22Rv1 (cell line): ENCODE results near the gene SH3BP5.

Source experiments
- ZFX ChIP-seq: fragments of 450-650 bp; IDR thresholded peaks from 2 replicates; pipeline ENCODE4 v1.6.1; 2017; ENCODE audit warnings: antibody characterized with exemption, borderline replicate concordance
- TF ChIP-seq, protein P1 (sequence below): fragments of 450-650 bp; IDR thresholded peaks from 2 replicates; pipeline ENCODE4 v1.5.1; 2017; ENCODE audit warnings: mild to moderate bottlenecking

DNA sequence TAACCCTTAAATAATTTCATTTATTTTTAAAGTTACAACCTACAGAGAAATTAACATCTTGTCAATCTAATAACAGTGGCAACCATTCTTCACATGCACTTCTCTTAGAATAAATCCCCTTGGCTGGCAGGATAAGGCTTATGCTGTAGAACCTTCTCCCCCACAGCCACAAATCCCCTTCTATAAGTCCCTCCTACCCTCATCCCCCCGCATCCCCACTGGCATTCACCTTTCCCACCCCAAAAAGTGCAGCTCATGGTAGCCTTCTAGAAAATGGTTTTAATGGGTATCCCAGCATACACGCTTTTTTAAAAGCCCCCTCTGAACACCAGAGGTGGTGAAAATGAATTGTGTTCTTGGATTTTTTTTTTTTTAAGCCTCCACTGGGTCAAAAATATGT is 77.2 kb downstream of the SH3BP5 start:
- TF ChIP-seq, protein P1, sequence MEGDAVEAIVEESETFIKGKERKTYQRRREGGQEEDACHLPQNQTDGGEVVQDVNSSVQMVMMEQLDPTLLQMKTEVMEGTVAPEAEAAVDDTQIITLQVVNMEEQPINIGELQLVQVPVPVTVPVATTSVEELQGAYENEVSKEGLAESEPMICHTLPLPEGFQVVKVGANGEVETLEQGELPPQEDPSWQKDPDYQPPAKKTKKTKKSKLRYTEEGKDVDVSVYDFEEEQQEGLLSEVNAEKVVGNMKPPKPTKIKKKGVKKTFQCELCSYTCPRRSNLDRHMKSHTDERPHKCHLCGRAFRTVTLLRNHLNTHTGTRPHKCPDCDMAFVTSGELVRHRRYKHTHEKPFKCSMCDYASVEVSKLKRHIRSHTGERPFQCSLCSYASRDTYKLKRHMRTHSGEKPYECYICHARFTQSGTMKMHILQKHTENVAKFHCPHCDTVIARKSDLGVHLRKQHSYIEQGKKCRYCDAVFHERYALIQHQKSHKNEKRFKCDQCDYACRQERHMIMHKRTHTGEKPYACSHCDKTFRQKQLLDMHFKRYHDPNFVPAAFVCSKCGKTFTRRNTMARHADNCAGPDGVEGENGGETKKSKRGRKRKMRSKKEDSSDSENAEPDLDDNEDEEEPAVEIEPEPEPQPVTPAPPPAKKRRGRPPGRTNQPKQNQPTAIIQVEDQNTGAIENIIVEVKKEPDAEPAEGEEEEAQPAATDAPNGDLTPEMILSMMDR = no peak
- TF ChIP-seq ZFX = no peak
